A549 (cell line): ENCODE data around the gene KCTD6.

Experiments
- BHLHE40 ChIP-seq: IDR thresholded peaks from 2 replicates; pipeline ENCODE4 v1.6.1; 2012; ENCODE audit warnings: low read depth, low read length, inconsistent platforms
- CTCF ChIP-seq: fragments of >200 bp; sonication (Bioruptor Twin); formaldehyde crosslinking; IDR thresholded peaks from 3 replicates; pipeline ENCODE4 v1.5.1; 2016
- NPAS2 ChIP-seq: fragments of 250-450 bp; sonication (Bioruptor Pico); IDR thresholded peaks from 2 replicates; pipeline ENCODE4 v1.8.0; 2022; ENCODE audit warnings: mild to moderate bottlenecking, moderate library complexity, borderline replicate concordance
- NR3C1 ChIP-seq: fragments of >200 bp; sonication (Bioruptor Twin); formaldehyde crosslinking; IDR thresholded peaks from 3 replicates; pipeline ENCODE4 v1.6.1; 2017
- RARB ChIP-seq: fragments of 250-450 bp; sonication (Bioruptor Pico); IDR thresholded peaks from 2 replicates; pipeline ENCODE4 v1.8.0; 2021; ENCODE audit warnings: mild to moderate bottlenecking, moderate library complexity
- REST ChIP-seq: fragments of 200-600 bp; sonication (generic); IDR thresholded peaks from 2 replicates; pipeline ENCODE4 v1.6.1; 2016; ENCODE audit warnings: antibody characterized with exemption, mild to moderate bottlenecking, moderate library complexity
- SREBF2 ChIP-seq: fragments of 450-650 bp; IDR thresholded peaks from 2 replicates; pipeline ENCODE4 v1.6.1; 2014; ENCODE audit warnings: mild to moderate bottlenecking, moderate library complexity
- USF2 ChIP-seq: fragments of 450-650 bp; IDR thresholded peaks from 2 replicates; pipeline ENCODE4 v1.6.1; 2014; ENCODE audit warnings: antibody characterized with exemption
- ZNF302 ChIP-seq: fragments of 250-450 bp; sonication (Bioruptor Pico); IDR thresholded peaks from 2 replicates; pipeline ENCODE4 v1.9.0; 2021; ENCODE audit warnings: inconsistent platforms, mild to moderate bottlenecking, moderate library complexity

- TF ChIP-seq RARB (CRISPR knock-in tag) (no peak), NPAS2 (CRISPR knock-in tag) (no peak), NR3C1 (no peak), BHLHE40 (no peak), SREBF2 (no peak), REST (no peak), ZNF302 (CRISPR knock-in tag) (no peak), CTCF (no peak), USF2 (no peak)
These were observed 59.8 kb downstream of the KCTD6 start for GRCh38 chr3:58551636-58552180.
